Stimulated activated CD8-positive, alpha-beta memory T cell treated with anti-CD3 and anti-CD28 coated beads, Interleukin-12 subunit alpha, Interleukin-12 subunit beta, amount 100 ng/mL, for 24 hours (primary cell): ENCODE results near the gene KCNN3.

ENCODE experiments used
- DNase-seq: peaks from one replicate; pipeline ENCODE4 v3.0.0-alpha.2; 2020; ENCODE audit errors: extremely low read depth

Gene KCNN3

DNA sequence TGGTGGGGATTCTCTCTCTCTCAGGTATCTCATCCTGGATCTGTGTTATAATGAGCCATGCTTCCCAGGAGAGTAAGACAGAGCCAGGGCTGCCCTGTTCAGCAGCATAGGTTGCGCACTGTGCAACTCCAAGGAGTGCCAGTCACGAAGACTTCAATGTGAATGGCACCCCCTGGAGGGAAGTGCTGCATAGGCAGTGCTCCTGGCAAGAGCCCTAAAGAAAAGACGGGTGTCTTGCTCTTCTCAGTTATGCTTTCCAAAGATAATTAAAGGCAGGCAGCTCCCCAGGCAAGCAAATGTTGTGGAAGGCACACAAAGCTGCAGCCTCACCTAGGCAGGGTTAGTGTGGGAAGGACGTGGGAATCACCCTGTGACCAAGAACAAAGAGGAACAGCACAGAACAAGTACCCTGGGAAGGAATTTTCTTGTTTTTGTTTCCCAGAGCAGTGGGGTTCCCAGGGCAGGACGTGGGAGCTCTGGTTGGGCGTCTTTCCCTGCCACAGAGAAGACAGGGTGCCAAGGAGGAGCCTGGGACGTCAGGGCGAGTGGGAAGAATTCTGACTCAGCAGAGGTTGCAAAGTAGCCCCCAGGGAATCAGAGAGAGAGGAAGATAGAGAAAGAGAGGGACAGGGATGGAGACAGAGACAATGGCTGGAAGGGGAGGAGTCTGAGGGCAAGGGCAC is 120.9 kb downstream of the KCNN3 start:
- no peak for DNase-seq

DNA sequence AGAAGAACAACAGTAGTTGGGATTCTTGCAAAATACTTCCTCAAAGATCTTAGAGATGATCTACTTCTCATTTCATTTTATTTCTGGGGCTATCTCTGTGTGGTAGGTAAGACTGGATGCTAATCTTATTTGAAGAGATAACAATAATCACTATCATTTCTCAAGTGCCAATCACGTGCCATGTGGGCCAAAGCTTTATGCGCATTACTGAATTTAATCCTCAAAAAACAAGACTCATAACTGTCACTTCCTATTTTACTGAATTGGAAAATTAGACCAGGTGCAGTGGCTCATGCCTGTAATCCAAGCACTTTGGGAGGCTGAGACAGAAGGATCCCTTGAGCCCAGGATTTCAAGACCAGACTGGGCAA is 121.7 kb downstream of the KCNN3 start:
- DNase-seq, result no peak

DNA sequence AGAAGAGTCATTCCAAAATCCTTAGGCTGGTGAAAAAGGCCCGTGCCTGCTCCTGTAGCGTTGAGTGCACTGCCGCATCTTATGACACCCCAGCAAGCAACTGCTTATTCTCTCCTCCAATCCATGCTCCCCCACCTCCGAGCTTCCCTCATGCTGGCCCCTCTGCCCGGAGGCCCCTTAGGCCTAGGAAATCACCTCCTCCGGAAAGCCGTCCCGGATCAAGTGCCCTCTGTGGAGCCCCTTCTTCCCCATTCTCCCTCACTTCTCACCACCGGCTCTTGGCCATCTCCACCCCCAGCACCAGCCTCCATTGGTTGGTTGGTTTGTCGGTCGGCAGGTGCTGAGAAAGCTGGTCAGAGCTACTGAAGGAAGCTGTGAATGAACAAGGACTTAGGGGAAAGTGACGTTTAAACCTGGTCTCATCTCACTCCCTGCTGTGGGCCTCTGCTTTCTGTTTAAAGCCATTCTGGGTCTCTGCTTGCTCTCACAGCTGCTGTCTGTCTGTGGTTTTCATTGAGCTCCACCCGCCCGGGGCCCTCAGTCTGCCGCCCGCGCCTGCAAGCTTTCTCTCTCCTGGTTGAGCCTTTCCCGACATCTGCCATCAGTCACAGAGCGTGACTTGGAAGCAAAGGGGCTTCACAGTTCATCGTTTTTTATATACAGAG is 122.2 kb downstream of the KCNN3 start:
- no peak for DNase-seq

DNA sequence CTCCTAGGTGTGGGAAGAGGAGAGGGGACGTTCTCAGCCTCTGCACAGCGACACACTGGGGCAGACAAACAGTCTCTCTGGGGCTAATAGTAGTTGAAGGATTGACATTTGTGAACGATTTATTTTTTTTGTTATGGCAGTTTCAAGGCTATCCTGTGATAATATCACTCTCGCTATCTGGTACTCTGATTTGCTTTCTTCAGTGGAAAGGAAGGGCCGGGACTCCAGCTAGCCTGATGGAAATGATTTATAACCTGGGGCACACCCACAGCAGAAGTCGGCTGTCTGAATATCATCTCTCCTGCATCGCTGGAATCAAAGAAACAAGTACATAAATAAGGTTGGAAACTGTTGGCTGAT is 122.7 kb downstream of the KCNN3 start:
- DNase-seq, result no peak

DNA sequence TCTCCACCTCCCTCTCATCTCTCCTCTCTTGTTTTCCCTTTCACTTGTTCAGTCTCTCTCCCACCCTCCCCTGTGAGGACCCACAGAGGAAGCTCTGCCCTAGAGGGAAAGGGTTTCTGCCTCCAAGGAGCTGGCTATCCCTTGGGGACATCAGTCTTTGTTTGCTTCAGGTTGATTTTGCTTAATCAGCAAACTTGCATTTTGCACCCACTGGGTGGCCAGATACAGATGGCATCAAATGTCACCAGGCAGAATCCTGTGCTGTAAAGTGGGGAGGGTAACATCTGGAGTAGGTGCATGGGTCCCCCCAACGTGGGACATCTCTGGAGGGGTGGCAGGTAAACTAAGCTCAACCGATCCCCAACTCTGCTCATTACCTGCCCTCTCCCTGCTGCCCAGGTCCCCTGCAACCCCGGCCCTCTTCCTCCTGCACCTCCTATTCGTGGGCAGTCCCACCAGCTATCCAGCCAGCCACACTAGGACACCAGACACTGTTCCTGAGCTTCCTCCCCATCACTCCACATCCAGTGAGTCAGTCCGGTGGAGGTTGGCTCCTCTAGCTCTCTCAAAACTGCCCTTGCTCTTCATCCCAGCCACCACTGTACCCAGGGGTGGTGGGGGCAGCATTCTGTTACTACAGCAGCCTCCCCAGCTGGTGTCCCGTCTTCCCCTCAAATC is 123.3 kb downstream of the KCNN3 start:
- DNase-seq, result no peak

DNA sequence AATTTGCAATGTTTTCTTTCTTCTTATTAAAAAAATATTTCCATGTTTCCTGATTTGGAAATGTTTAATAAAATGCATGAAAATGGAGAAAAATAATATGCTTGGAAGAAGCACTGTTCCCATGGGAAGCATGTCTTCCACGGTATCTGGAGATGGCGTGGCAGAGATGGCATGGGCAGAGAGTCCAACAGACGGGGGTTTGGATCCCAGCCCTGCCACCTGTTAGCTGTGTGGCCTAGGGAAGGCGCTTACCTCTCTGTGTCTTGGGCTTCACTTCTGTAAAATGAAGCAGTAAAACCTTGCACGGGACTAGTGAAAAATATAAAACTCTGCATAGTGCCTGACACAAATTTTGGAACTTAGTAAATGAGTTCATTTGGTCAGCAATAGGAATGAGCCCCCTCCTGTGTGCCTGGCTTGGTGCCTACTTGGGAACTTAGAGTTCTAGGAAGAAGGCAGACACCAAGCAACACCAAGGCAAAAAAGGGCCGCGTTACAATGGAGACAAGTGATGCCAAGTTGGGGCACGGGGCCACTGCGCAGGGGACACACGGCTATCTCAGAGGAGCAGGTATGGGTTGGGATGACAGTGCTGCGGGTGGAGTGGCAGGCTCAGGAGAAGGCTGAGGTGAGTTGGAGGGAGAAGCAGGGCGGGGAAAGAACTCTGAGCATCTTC is 124.2 kb downstream of the KCNN3 start:
- no peak for DNase-seq

DNA sequence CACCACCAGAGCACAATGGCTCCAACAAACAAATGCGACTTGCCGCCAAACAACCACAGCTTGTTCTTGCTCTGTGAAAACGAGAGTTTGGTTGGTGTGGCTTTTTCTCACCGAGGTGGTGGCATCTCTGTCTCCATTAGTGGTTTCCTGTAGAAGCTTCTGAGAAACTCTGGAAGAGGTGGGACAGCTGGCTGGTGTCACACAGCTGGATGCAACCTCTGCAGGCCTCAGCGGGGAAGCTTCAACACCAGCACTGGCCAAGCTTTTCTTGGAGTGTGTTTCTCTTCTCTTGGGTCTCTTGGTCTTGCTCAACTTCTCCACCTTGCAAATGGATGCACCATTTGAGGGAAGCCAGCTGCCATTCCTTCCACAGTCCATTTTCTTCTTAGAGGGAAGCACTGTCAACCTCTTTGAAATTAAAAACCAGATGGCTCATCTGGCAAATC is 124.8 kb downstream of the KCNN3 start:
- DNase-seq, result no peak

DNA sequence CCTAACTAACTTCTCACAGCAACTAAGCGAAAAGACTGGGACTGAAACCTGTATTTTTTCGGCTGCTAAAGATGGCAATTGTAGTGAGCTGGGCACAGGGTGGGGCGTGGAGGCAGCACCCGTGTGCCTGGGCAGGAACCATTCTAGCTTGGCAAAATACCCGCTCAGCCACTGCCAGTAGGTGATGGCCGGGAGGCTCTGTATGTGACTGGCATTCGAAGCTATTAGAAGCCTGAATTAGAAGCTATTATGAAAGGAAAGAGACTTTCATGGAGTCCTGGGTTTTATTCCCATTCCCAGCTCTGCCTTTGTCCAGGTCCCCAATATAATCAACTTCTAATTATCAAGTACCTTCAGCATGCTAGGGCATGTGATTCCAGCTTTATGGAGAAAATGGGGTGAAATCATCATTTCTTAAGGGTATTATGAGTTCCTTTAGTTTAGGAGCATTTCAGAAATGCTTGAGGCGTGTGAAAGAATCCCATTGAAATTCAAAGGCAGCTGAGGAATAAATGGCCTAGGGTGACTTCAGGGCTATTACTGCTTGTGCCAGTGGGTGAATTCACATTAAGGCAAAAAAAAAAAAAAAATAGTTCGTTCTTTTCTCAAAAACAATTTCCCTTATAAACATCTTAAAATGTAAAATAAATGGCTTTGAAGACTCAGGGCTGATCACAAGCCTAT is 125.6 kb downstream of the KCNN3 start:
- no peak for DNase-seq

DNA sequence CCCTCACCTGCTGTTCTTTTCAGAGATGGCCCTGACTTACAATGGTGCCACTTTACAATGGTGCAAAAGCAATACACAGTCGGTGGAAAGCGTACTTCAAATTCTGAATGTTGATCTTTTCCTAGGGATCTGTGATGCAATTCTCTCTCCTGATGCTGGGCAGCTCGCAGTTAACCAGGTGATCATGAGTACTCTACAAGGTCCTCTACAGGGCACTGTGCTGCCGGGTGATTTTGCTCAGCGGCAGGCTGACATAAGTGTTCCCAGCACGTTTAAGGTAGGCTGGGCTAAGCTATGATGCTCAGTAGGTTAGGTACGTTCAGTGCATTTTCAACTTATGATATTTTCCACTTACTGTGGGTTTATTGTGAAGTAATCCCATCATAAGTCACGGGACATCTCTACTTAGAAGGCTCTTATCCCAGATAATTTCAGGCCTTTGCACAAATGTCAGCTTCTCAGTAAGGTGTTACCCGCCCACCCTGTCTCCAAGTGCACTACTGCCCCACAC is 126.5 kb downstream of the KCNN3 start:
- DNase-seq, result no peak

DNA sequence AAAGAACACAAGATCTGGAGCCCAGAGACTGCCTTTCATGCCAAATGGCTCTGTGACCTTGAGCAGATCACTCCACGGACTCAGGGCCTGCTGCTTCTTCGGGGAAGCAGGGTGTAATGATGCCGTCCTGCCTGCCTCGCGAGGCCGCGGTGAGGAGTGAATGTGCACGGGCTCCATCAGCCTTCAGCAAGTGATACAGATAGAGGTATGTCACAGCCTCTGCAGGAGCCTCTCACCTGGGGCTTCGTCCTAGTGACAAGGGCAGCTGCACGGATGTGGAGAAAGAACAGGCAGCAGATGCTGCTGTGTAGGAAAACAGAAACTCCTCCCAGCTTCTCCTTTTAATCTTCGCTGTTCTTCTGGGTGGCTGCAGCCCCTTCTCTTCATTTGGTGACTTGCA is 127.5 kb downstream of the KCNN3 start:
- no peak for DNase-seq

DNA sequence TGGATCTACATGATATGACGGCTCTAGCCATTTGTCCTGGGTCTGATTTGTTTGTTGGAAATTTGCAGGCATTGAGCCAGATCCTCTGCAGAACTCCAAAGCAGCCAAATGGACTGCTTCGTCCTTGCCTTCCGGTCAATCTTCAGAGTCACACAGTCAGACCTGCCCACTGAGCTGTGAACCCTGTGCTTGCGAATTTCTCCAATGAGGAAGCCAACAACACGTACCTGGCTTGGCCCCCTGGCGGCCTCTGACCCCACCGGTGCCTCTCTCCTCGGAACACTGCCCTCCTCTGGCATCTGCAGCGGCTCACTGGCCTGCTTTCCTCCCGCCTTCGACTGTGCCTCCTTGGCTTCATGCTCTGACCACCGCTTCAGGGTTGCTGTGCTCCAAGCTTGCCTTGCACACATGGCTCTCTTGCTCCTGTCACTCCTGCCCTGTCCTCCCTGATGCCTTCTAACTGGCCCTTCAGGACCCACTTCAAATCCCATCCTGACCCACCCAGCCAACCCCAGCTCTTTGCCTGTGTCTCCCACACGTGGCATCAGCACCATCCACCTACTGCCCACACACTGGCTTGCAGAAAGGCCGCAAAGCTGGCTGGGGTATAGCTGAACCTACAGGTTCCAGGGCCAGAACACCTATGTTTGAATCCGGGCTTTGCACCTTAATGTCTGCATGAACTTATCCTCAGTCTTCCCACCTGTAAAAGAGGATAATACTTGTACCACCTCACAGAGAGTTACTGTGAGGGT is 128.2 kb downstream of the KCNN3 start:
- no peak for DNase-seq

DNA sequence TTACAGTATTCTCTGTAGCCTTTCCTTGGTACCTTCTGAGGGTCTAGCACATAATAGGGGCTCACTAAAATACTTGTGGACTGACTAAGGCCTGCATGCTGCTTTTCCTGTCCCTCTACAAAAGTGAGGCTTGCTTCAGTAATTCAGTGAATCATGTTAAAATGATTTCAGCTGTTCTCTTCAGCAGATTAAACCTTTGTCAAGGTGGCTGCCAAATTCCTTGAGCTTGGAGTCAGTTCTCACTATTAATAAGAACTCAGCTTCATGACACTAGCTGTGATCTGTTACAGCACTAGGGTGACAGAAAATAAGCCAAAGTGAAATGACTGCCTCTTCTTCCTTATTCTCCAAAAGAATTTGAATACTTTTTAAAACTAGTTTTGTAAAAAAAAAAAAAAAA is 128.8 kb downstream of the KCNN3 start:
- no peak for DNase-seq

DNA sequence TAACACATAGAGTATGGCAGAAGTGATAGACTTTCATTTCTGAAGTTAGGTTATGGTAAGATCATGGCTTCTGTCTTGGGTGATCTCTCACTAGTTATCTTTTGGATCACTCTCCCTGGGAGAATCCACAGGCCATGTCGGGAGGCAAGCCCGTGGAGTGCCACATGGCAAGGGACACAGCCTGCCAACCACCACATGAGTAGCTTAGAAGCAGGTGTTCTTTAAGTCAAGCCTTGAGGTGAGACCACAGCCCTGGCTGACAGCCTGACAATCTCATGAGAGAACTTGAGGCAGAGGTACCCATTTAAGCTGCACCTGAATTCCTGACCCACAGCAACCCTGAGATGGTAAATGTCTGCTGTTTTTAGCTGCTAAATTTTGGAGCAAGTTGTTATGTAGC is 130.4 kb downstream of the KCNN3 start:
- no peak for DNase-seq

DNA sequence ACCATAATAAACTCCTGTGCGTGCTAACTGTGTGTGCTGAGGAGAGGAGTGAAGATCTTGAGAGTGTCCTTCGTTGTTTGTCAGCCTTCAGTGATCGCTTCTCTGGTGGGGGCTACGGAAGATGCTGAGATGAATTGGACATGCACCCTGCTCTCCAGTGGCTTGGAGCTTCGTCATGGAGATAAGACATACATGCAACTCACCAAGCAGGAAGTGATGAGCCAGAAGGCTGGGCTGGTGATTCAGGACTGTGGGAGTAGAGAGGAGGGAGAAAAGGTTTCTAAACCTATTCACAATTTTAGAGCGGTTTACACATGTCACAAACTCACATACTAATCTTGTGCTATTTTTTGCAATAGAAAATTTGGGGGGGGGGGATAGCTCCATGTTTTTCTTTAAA is 133.2 kb downstream of the KCNN3 start:
- DNase-seq, result no peak

DNA sequence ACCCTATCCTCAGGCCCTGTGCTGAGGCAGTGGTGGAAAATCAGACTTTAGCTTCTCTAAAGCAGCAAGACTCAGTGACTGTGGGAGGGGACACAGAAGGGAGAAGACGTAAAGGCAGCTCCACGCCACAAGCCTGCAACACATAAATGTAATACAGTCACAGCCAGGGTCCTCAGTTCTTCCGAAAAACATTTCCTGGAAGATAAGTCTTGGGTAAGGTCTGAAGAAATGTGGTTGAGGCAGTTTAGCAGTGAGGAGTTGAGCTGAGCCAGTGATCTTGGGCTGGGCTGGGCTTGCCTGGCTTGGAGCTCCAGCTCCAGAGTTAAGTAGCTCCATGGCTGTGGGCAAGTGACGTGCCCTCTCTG is 134.3 kb downstream of the KCNN3 start:
- no peak for DNase-seq

DNA sequence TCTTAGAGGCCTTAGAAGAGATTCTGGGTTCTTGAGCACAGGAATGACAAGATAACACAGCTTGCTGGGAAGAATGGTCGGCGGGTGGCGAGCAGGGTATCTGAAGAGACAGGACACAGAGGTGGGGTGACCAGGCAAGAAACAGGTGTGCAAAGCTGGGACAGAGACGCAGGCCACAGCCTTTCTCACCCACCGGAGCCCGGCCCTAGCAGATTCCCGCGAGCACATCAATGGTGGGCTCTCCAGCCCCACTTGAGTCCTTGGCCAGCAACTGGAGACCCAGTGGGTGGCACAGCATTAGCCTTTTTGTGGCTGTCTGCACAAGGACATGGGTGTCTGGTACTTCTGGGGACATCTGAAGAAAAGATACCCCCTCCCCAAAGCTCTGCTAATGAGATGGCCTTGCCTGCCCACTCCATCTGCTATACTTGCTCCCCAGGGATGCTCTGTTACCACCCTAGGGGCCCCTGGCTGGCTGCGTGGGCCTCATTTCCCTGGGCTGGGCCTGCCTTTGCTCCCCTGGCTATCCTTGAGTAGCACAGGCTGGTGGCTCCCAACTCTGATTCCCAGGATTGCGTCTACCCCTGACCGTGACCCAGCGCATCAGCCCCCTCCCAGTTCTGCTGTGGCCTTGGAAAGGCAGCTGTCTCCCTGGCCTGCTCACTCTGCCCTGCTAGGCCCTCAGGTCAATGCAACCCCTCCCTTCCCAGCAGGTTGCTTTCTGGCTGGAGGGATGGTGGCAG is 134.8 kb downstream of the KCNN3 start:
- DNase-seq, result no peak

DNA sequence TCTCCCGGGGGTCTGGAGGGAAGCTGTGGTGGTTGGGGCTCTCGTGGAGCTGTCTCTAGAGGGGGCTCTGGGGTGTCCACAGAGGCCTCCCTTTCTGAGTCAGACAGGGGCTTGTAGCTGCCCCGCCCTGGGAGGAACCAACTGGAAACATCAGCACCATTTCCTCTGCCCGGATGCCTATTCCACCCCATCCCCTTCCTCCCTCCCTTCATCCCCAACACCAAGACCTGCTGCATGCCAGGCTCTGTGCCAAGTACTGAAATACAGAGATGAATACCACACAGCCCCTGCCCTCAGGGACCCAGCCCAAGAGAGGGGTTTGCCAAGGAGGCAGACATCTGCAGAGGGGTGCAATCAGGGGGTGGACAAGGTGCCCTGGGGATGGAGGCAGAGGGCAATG is 136.5 kb downstream of the KCNN3 start:
- DNase-seq, result no peak

DNA sequence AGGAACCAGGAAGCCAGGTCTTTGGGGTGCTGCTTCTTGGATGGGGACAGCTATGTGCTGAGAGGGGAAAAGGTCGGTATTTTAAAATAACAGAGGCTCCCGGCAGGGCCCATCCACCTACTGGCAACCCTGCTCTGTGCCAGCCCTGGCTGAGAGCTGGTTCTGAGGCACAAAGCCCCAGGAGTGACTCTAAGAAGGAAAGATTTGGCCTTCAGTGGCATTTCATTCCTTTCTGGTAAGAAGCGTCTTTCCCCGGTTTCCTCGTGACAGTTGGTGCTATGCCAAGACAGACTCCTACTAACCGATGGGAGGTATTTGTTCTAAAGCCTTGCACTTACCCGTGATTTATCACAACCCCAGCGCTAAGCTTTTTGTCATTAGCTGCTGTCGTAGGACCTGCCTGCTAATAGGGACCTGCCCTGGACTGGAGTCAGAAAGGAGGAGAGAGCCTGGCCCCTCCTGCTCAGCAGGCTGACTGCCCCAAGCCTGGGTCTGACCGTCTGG is 139.0 kb downstream of the KCNN3 start:
- DNase-seq, result no peak

DNA sequence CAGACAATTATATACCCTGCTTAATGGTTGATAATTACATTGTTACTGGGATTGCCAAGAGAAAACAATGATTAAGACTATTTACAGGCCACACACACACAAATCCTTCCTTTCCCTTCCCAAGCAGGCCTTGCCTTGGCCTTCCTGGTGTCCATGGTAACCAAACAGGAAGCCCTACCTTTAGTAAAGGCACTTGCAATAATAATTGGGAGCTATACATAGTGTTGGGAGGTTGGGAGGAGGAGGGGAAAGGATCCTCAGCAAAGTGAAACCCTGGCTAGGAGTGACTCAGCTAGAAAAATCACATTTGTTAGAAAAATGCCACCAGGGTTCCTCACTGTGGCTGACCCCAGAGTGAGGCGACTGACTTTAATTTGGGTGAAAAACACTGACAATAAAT is 139.8 kb downstream of the KCNN3 start:
- no peak for DNase-seq

DNA sequence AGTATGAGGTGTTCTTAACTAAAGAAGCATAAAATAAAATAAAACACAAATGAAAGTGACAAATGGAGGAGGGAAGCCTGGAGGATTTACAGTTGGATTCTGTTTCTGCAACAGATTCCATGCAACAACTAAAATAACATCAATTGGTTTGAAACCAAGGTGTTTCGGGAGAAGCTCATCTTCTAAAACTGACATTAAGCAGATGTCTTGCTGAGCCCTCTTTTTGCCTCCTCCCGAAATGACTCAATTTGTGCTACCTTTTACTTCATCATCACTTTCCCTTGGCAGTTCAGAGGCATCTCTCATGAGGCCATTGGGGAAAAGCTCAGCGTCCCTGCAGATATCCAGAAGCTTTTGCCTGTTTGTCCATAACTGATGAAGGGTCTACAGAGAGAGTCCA is 140.5 kb downstream of the KCNN3 start:
- no peak for DNase-seq
